Measurements from ENCODE around the gene MZF1. TPM values are rescaled to one million over a fixed set of nuclear protein-coding genes. Genes with fewer than 3 reads are reported as not detected.
"Not testable (repeated sequence)": the region's sequence is repeated elsewhere in the genome, so short reads cannot be mapped to it uniquely, and the experiment has no call there.

MZF1 gene
- total and polyA plus RNA-seq, 10 of the 15 experiments (the other 5 are each of a cell fraction or from before 2014, with no cell fraction given), result 0.38 to 14.7 (median 7.2) TPM

DNA sequence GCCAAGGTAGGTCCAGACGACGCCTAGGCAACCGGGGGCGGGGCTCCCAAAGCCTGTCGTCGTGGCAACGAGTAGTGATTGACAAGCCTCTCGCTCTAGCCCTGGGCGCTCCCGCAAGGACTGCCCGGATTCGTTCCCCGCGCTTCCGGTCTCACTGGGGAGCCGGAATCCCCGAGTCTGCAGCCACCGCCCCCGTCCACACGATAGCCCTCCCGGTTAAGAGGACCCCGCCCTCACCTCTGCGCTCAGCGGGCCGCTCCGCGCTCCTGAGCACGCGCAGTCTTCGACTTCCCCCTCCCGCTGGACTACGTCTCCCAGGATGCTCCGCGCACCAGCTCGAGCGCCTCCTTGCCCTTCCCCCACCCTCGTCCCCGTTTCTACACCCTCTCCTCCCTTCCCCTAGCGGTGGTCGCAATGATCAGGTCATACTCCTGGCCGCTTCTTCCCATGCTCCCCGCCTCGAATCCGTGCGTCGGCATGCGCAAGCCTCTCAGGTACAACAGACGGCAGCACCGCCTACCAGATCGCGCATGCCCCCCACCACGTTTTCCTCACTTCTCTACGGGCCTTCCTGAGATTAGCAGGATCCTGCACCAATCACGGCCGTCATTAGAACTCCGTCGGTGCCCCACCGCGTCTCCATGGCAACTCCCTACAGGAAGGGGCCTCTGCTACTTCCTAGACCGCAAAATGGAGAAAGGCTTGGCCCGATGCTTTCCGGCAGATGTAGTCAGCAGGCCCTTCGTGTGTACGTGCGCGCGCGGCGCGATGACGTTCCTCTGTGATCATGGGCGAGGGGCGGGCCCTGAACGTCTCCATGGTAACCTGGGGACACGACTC is at the start of gene MZF1 (continued):
- TF ChIP-seq ZBTB40 (IDR thresholded peaks at IDR 0.05; ENCODE audit: borderline replicate concordance), result peak; percentile 82
- TF ChIP-seq, protein P1, sequence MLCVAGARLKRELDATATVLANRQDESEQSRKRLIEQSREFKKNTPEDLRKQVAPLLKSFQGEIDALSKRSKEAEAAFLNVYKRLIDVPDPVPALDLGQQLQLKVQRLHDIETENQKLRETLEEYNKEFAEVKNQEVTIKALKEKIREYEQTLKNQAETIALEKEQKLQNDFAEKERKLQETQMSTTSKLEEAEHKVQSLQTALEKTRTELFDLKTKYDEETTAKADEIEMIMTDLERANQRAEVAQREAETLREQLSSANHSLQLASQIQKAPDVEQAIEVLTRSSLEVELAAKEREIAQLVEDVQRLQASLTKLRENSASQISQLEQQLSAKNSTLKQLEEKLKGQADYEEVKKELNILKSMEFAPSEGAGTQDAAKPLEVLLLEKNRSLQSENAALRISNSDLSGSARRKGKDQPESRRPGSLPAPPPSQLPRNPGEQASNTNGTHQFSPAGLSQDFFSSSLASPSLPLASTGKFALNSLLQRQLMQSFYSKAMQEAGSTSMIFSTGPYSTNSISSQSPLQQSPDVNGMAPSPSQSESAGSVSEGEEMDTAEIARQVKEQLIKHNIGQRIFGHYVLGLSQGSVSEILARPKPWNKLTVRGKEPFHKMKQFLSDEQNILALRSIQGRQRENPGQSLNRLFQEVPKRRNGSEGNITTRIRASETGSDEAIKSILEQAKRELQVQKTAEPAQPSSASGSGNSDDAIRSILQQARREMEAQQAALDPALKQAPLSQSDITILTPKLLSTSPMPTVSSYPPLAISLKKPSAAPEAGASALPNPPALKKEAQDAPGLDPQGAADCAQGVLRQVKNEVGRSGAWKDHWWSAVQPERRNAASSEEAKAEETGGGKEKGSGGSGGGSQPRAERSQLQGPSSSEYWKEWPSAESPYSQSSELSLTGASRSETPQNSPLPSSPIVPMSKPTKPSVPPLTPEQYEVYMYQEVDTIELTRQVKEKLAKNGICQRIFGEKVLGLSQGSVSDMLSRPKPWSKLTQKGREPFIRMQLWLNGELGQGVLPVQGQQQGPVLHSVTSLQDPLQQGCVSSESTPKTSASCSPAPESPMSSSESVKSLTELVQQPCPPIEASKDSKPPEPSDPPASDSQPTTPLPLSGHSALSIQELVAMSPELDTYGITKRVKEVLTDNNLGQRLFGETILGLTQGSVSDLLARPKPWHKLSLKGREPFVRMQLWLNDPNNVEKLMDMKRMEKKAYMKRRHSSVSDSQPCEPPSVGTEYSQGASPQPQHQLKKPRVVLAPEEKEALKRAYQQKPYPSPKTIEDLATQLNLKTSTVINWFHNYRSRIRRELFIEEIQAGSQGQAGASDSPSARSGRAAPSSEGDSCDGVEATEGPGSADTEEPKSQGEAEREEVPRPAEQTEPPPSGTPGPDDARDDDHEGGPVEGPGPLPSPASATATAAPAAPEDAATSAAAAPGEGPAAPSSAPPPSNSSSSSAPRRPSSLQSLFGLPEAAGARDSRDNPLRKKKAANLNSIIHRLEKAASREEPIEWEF (IDR thresholded peaks at IDR 0.05; ENCODE audit: insufficient replicate concordance, low read depth, low read length), result no peak
- peak; percentile 99 for TF ChIP-seq PKNOX1 (IDR thresholded peaks at IDR 0.05)
- peak; percentile 70; the same call in 1 of the 2 replicates for TF ChIP-seq POLR2AphosphoS5 (IDR thresholded peaks at IDR 0.05; ENCODE audit: low read length)
- peak; percentile 76 for TF ChIP-seq SIX5 (IDR thresholded peaks at IDR 0.05; ENCODE audit: low read depth, low read length, severe bottlenecking)
- no peak for TF ChIP-seq JUNB (IDR thresholded peaks at IDR 0.05)
- TF ChIP-seq USF1 (IDR thresholded peaks at IDR 0.05; ENCODE audit: borderline replicate concordance, extremely low read length, insufficient read depth, low read depth, low read length), result peak; percentile 39
- TF ChIP-seq CREB1 (IDR thresholded peaks at IDR 0.05; ENCODE audit: low read depth), result peak; percentile 99
- TF ChIP-seq ZNF274 (IDR thresholded peaks at IDR 0.05; ENCODE audit: insufficient read depth, insufficient read length), result no peak

- intact Hi-C loops (cut with micrococcal nuclease; ENCODE audit: unreplicated experiment); H3K27me3 ChIP-seq (replicated peaks in 1 of 2; ENCODE audit: control insufficient read depth in 2 of 2, insufficient read depth in 2 of 2, low read length in 1 of 2); BruUV-seq (replicated peaks); ATAC-seq; in situ Hi-C loops (cut with MboI); H3K4me2 ChIP-seq (ENCODE audit: control insufficient read depth, insufficient read depth); FAIRE-seq; H3K9ac ChIP-seq (ENCODE audit: control insufficient read depth, insufficient read depth, low read length); H3K4me3 ChIP-seq; H4K20me1 ChIP-seq (ENCODE audit: control insufficient read depth, insufficient read depth); SMC1A ChIA-PET (ENCODE audit: uncharacterized antibody, unreplicated experiment); DNase-seq (ENCODE audit: low read depth, low spot score); H3K36me3 ChIP-seq (ENCODE audit: control insufficient read depth in 2 of 2, insufficient read depth in 2 of 2, low read length in 1 of 2); H2AFZ ChIP-seq (ENCODE audit: control insufficient read depth, low read depth, low read length); POLR2A ChIA-PET; H3K4me1 ChIP-seq (ENCODE audit: control insufficient read depth, insufficient read depth, low read length); CTCF ChIA-PET; H3K9me3 ChIP-seq (replicated peaks; ENCODE audit: control insufficient read depth, insufficient read depth, low read length); H3K79me2 ChIP-seq (ENCODE audit: control insufficient read depth, insufficient read depth, low read length); RAD21 ChIA-PET (ENCODE audit: unreplicated experiment); H3K27ac ChIP-seq (ENCODE audit: control insufficient read depth, insufficient read depth): not testable (repeated sequence)
- no CpG with 5 or more reads among the region's 28 CpGs for WGBS (ENCODE audit: insufficient coverage, insufficient replicate concordance, low lambda C conversion rate, missing lambda C conversion rate)
Observed at GRCh38 chr19:58607213-58607612, 34.1 kb upstream of the MZF1 start.
